ENCODE measurements around the gene HSD11B2.

The HSD11B2 gene

DNA sequence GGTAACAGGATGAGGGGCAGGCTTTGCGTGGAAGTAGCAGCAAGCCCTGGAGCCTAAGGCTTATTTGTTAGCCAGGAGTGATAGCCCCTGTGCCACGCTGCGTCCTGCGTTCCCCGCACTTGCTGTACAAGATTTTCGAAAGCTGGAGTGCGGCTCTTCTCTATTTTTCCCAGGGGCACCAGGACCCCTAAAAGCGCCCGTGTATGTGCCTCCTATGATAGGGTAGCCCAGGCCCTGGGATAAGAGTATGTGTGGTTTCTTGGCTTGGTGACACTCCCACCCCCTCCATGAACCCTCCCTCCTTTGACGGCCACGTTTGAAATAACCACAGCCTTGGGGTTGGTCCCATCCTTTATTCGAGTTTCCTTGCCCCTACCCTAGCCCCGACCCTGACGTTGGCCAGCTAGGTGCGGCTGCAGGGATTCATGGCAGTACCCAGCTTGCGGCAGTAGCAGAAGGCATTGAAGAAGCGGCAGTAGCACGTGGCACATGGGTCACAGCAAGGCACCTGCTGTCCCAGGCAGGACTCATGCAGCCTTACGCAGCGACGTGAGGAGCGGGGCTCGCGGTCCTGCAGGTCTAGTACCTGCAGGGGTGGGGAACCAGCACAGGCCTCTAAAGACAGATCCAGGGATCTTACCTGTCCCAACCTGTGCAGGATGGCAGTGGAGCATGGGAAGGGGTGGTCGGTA is 51.5 kb downstream of the HSD11B2 start:
- no peak for DNase-seq

DNA sequence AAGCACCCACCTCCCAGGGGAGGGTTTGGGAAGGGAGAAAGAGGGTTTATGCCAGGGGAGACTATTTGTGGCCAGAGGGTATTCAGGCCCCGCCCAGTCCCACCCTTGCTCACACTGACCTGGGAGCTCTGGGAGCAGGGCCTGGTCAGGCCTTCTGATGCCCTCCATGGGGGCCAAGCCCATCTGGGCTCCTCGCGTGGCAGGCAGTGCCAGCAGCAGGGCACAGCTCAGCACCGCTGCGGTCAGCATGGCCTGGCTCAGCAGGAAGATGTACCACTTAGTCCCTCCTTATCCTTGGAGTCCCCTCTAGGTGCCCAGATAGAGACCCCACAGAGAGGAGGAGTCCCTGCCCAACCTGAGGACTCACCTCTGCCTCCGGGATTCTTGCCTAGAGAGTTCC is 52.2 kb downstream of the HSD11B2 start, which contains the start of gene AGRP:
TSS of gene AGRP (minus strand) at position 398 of the 400 bp plus-strand sequence. CDS start at position 249, 149 bp downstream.
- DNase-seq, result no peak

DNA sequence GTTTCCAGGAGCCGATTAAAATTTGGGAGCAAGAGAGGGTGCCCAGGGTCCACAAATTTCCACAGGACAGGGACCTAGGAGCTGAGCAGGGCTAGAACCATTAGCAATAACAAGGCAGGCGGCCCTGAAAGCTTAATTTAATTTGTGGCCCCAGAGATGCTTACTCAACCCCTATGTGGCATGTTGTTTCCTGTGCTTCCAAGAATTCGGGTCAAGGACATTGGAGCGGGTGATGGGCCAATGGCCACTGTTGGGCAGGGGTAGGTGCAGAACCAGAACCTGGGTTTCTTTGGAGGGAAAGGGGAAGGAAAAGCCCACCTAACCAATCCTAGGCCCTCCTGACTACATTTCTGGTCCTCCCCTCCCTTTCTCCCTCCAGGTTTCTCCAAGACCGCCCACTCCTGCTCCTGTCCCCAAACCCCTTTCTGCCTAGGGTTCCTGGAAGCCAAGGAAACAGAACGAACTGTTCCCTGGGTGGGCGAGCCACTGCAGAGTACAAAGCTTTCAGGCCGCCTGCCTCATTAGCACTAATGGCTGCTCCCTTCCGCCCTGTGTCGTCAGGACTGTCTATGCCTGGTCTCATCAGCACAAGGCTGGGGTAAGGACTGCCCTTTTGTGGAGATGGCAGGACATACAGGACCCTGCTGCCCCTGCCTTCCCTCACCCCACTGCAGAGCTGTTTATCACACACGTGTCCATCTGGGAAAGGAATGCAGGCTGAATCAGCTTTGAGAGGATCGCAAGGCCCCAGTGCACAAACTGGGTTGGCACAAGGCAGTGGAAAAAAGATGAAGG is 53.0 kb downstream of the HSD11B2 start:
- DNase-seq, result no peak

DNA sequence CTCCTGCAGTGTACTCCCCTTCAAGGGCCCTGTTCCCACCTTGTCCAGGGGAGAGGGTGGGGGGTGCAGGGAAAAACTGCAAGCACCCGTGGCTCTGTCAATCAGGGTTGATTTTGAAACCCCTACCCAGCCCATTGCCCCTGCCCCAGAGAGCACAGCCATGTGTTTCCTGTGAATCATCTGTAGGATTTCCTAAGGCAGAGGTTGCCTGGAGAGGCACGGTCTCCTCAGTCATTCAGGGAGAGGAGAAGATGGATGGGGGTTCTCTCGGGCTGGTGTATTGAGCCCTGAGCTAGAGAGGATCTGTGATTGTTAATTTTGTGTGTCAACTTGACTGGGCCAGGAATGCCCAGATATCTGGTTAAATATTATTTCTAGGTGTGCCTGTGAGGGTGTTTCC is 55.9 kb downstream of the HSD11B2 start:
- no peak for DNase-seq

All from SHP77 (cell line).